Renal pelvis (tissue), 4 donors: ENCODE measurements around the gene BTBD9. TPM values are rescaled to one million over a fixed set of nuclear protein-coding genes. Genes with fewer than 3 reads are reported as not detected.
"Not testable (repeated sequence)": the region's sequence is repeated elsewhere in the genome, so short reads cannot be mapped to it uniquely, and the experiment has no call there.

Experiments used
- DNase-seq: peaks from one replicate; pipeline ENCODE4 v3.0.0-alpha.2; 2013
- polyA plus RNA-seq, 3 donors: library from polyadenylated mRNA; unstranded; fragments of 120-200 nt; gene quantifications; one replicate each; pipeline ENCODE4 v1.2.1, GENCODE V29; 2013; ENCODE audit not compliant: insufficient read length in 3 of 3

Gene BTBD9
- polyA plus RNA-seq, 3 donors: 13.7 to 16.9 (median 16.1) TPM

GRCh38 chr6:38650207-38650752 is 10.6 kb upstream of the BTBD9 start:
- DNase-seq: no peak

- DNase-seq: no peak
Measured at GRCh38 chr6:38649744-38650143, 10.0 kb upstream of the BTBD9 start.

- no peak for DNase-seq
Measured at GRCh38 chr6:38648629-38649028, 8.9 kb upstream of the BTBD9 start.

- no peak for DNase-seq
Measured at GRCh38 chr6:38646166-38646878, 6.6 kb upstream of the BTBD9 start.

- DNase-seq: no peak
Measured at GRCh38 chr6:38644951-38645350, 5.2 kb upstream of the BTBD9 start.

GRCh38 chr6:38640216-38640909 is 634 bp upstream of the BTBD9 start:
- DNase-seq: no peak

GRCh38 chr6:38638941-38639497 is 710 bp downstream of the BTBD9 start:
- DNase-seq: peak; percentile 17

GRCh38 chr6:38637756-38638155 is 2.0 kb downstream of the BTBD9 start:
- no peak for DNase-seq

GRCh38 chr6:38636027-38636426 is 3.7 kb downstream of the BTBD9 start:
- DNase-seq: no peak

GRCh38 chr6:38634518-38634917 is 5.2 kb downstream of the BTBD9 start:
- no peak for DNase-seq

- DNase-seq: no peak
Measured at GRCh38 chr6:38632490-38632889, 7.2 kb downstream of the BTBD9 start.

- no peak for DNase-seq
Measured at GRCh38 chr6:38631186-38631783, 8.4 kb downstream of the BTBD9 start.

- DNase-seq: no peak
Measured at GRCh38 chr6:38625217-38625616, 14.5 kb downstream of the BTBD9 start.

GRCh38 chr6:38619342-38619741 is 20.4 kb downstream of the BTBD9 start:
- DNase-seq: not testable (repeated sequence)

- not testable (repeated sequence) for DNase-seq
Measured at GRCh38 chr6:38618301-38618700, 21.4 kb downstream of the BTBD9 start.

GRCh38 chr6:38617856-38618255 is 21.9 kb downstream of the BTBD9 start:
- DNase-seq: no peak

GRCh38 chr6:38612143-38612965 is 27.4 kb downstream of the BTBD9 start:
- no peak for DNase-seq

GRCh38 chr6:38610050-38610625 is 29.6 kb downstream of the BTBD9 start:
- no peak for DNase-seq

GRCh38 chr6:38604700-38605099 is 35.0 kb downstream of the BTBD9 start:
- no peak for DNase-seq

- peak; percentile 4 for DNase-seq
Measured at GRCh38 chr6:38603966-38604365, 35.8 kb downstream of the BTBD9 start.

- DNase-seq: no peak
Measured at GRCh38 chr6:38603496-38603895, 36.2 kb downstream of the BTBD9 start.
